Measurements from ENCODE around the gene TTC34. TPM values are rescaled to one million over a fixed set of nuclear protein-coding genes. Genes with fewer than 3 reads are reported as not detected.
A peak's percentile ranks its signal among the peaks of the same experiment; 100 is the strongest.

TTC34 gene
- total RNA-seq, 4 donors from 2014 or later = 0.84 to 1.2 (median 1.0) TPM

DNA sequence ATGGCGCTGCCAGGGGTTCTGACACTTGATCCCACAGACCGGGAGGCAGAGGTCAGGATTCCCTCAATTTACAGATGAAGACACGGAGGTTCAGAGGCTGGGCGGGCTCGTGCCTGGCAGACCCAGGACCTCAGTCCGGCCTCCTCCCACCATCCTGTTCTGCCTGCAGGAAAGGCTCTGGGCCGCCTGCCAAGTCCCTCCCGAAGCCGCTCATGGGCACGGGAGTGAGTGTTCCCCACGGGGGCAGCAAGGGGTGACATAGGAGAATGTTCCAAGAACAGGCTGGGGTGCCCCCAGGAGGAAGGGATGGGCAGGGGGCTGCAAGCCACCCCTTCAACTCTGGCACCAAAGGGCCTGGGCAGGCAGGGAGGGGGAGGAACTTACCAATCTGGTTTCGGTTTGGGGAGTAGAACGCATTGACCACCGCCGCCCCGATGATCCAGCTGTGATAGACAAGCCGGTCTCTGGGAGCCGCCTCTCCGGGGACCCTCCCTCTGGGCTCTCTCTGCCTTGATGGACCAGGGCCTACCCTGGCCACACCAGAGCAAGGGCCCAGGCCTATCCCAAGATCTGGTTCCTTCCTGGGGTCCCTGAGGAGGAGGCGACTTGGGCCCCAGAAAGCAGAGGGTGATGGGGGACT, 207.4 kb downstream of the TTC34 start:
- H3K4me1 ChIP-seq = peaks cover 0 to 14% (median 0%) of the 10 kb centered on the region in 4 donors
- peaks cover 0 to 18% (median 0%) of the 10 kb centered on the region in 3 donors for H3K36me3 ChIP-seq
- DNase-seq (ENCODE audit: low spot score in 2 of 2) = no peak
- H3K27ac ChIP-seq = no peak overlapping the region
- peak overlapping the region in 3 of 4 donors; percentile 5 to 40 (median 31) for H3K4me3 ChIP-seq
- no peak for TF ChIP-seq POLR2A (IDR thresholded peaks at IDR 0.05)
- TF ChIP-seq EP300 (IDR thresholded peaks at IDR 0.05) = no peak
- TF ChIP-seq CTCF (IDR thresholded peaks at IDR 0.05) = no peak
- peaks cover 0 to 17% (median 2%) of the 10 kb centered on the region in 4 donors for H3K9me3 ChIP-seq
- 31 to 39% methylated on average over 18 to 20 of the region's 20 CpGs for WGBS, 2 donors
- peaks cover 0 to 14% of the 10 kb centered on the region in 2 donors for H3K27me3 ChIP-seq

GRCh38 chr1:2593251-2593878, 208.1 kb downstream of the TTC34 start:
- Histone ChIP-seq H3K36me3 (peaks cover 0 to 26% (median 0%) of the 10 kb centered on the region in 3 donors), H3K27me3 (peaks cover 0 to 14% of the 10 kb centered on the region in 2 donors), H3K4me1 (peaks cover 0 to 18% (median 0%) of the 10 kb centered on the region in 4 donors), H3K4me3 (peak overlapping the region in 1 of 4 donors; percentile 40), H3K9me3 (peaks cover 0 to 10% (median 0%) of the 10 kb centered on the region in 4 donors), H3K27ac (no peak overlapping the region)
- peak in 1 of 2 donors; percentile 6 for DNase-seq (ENCODE audit: low spot score in 2 of 2)
- no peak for TF ChIP-seq EP300 (IDR thresholded peaks at IDR 0.05)
- TF ChIP-seq POLR2A (IDR thresholded peaks at IDR 0.05) = no peak
- no peak for TF ChIP-seq CTCF (IDR thresholded peaks at IDR 0.05)
- WGBS, 2 donors = 61 to 76% methylated on average over 10 to 26 of the region's 26 CpGs

- TF ChIP-seq EP300 (IDR thresholded peaks at IDR 0.05) (no peak), POLR2A (IDR thresholded peaks at IDR 0.05) (no peak), CTCF (IDR thresholded peaks at IDR 0.05) (no peak)
- Histone ChIP-seq H3K4me3 (no peak overlapping the region), H3K27ac (peak overlapping the region in 1 of 4 donors; percentile 34), H3K36me3 (peaks cover 0 to 27% (median 0%) of the 10 kb centered on the region in 3 donors), H3K9me3 (peaks cover 0 to 3% (median 0%) of the 10 kb centered on the region in 4 donors), H3K4me1 (peaks cover 0 to 25% (median 4%) of the 10 kb centered on the region in 4 donors), H3K27me3 (peaks cover 0 to 14% of the 10 kb centered on the region in 2 donors)
- 59 to 66% methylated on average over 10 to 15 of the region's 15 CpGs for WGBS, 2 donors
- DNase-seq (ENCODE audit: low spot score in 2 of 2) = no peak
These were observed 208.8 kb downstream of the TTC34 start for GRCh38 chr1:2592672-2593071.

- Histone ChIP-seq H3K4me1 (peaks cover 0 to 33% (median 9%) of the 10 kb centered on the region in 4 donors), H3K27ac (no peak overlapping the region), H3K27me3 (peaks cover 0 to 14% of the 10 kb centered on the region in 2 donors), H3K4me3 (no peak overlapping the region), H3K36me3 (peaks cover 0 to 27% (median 0%) of the 10 kb centered on the region in 3 donors), H3K9me3 (no peaks in the 10 kb centered on the region)
- TF ChIP-seq POLR2A (IDR thresholded peaks at IDR 0.05) (no peak), CTCF (IDR thresholded peaks at IDR 0.05) (no peak), EP300 (IDR thresholded peaks at IDR 0.05) (no peak)
- WGBS, 2 donors = 89 to 92% methylated on average over 10 to 12 of the region's 12 CpGs
- no peak for DNase-seq (ENCODE audit: low spot score in 2 of 2)
These were observed 209.8 kb downstream of the TTC34 start for GRCh38 chr1:2591581-2592261.
